PC-3 (cell line): Measurements from ENCODE around the gene ZBTB9. TPM values are rescaled to one million over a fixed set of nuclear protein-coding genes. Genes with fewer than 3 reads are reported as not detected.

Experiments
- ATAC-seq: fragments of 200-7000 bp; cut with Tn5 transposase; 2 replicates; pipeline ENCODE4 v1.9.1; 2020; ENCODE audit warnings: mild to moderate bottlenecking, moderate library complexity
- BruUV-seq: library from RNA; stranded (reverse); fragments of 400-500 nt; replicated peaks from 2 replicates; lab custom pipeline; 2021; lab: Mats Ljungman, UMichigan
- CTCF ChIA-PET: fragments of 300-600 bp; sonication (Branson Sonifier 250); formaldehyde crosslinking; loops from one replicate; lab custom pipeline; 2022; ENCODE audit warnings: antibody characterized with exemption; lab: Charles Lee
- POLR2A ChIA-PET: fragments of 300-600 bp; sonication (Branson Sonifier 250); formaldehyde crosslinking; loops from one replicate; lab custom pipeline; 2022; ENCODE audit warnings: antibody characterized with exemption; ENCODE audit not compliant: unreplicated experiment; lab: Charles Lee
- DNase-seq: peaks from one replicate; pipeline ENCODE4 v3.0.0-alpha.2; 2015
- H2AFZ ChIP-seq: fragments of 300-600 bp; sonication (generic); 2 replicates; pipeline ENCODE4 v1.6.0; 2016; ENCODE audit warnings: antibody characterized with exemption, low read length
- H3F3A ChIP-seq: fragments of 300-600 bp; sonication (generic); one replicate; pipeline ENCODE4 v1.6.0; 2017; ENCODE audit warnings: antibody characterized with exemption, low read length, control low read depth, mild to moderate bottlenecking; ENCODE audit not compliant: unreplicated experiment
- H3K27ac ChIP-seq: fragments of 300-600 bp; sonication (generic); 2 replicates; pipeline ENCODE4 v1.5.1; 2016; ENCODE audit warnings: mild to moderate bottlenecking, low read length
- H3K27me3 ChIP-seq: fragments of 300-600 bp; sonication (generic); 2 replicates; pipeline ENCODE4 v1.6.1; 2016; ENCODE audit warnings: low read length, mixed read lengths
- H3K36me3 ChIP-seq: fragments of 300-600 bp; sonication (generic); 2 replicates; pipeline ENCODE4 v1.6.1; 2016; ENCODE audit warnings: low read depth, mixed run types, low read length, mixed read lengths
- H3K4me1 ChIP-seq: fragments of 300-600 bp; sonication (generic); 2 replicates; pipeline ENCODE4 v1.5.1; 2016; ENCODE audit warnings: low read length; ENCODE audit not compliant: insufficient read depth
- H3K4me2 ChIP-seq: fragments of 300-600 bp; sonication (generic); 2 replicates; pipeline ENCODE4 v1.6.0; 2016; ENCODE audit warnings: low read length
- H3K4me3 ChIP-seq: fragments of 300-600 bp; sonication (generic); 2 replicates; pipeline ENCODE4 v1.5.1; 2016; ENCODE audit warnings: mild to moderate bottlenecking, low read length, mixed read lengths
- H3K79me2 ChIP-seq: fragments of 300-600 bp; sonication (generic); 2 replicates; pipeline ENCODE4 v1.6.1; 2017; ENCODE audit warnings: low read length, mixed read lengths
- H3K9ac ChIP-seq: fragments of 300-600 bp; sonication (generic); 2 replicates; pipeline ENCODE4 v1.6.0; 2016; ENCODE audit warnings: mild to moderate bottlenecking, low read length
- H3K9me2 ChIP-seq: fragments of 300-600 bp; sonication (generic); replicated peaks from 2 replicates; pipeline ENCODE4 v1.6.1; 2016; ENCODE audit warnings: mixed run types, low read length, mixed read lengths
- H3K9me3 ChIP-seq: fragments of 300-600 bp; sonication (generic); 2 replicates; pipeline ENCODE4 v1.6.1; 2016; ENCODE audit warnings: low read length, mixed read lengths
- H4K20me1 ChIP-seq: fragments of 300-600 bp; sonication (generic); 2 replicates; pipeline ENCODE4 v1.6.1; 2016; ENCODE audit warnings: low read length, mixed read lengths
- CTCF ChIP-seq: fragments of 300-600 bp; sonication (generic); conservative IDR thresholded peaks from 2 replicates; pipeline ENCODE4 v1.5.1; 2017; ENCODE audit warnings: antibody characterized with exemption, low read depth, mild to moderate bottlenecking, low read length
- EZH2 ChIP-seq: fragments of 300-600 bp; sonication (generic); IDR thresholded peaks from one replicate; pipeline ENCODE4 v1.6.1; 2017; ENCODE audit warnings: antibody characterized with exemption, mild to moderate bottlenecking, low read length; ENCODE audit not compliant: unreplicated experiment
- EZH2phosphoT487 ChIP-seq: fragments of 300-600 bp; sonication (generic); IDR thresholded peaks from 2 replicates; pipeline ENCODE4 v1.6.1; 2018; ENCODE audit warnings: mild to moderate bottlenecking, antibody characterized with exemption, low read length, borderline replicate concordance
- intact Hi-C: fragments of 100-400 bp; cut with micrococcal nuclease; formaldehyde crosslinking; loops from 2 replicates; pipeline ENCODE4 v1.9.0; 2023
- total RNA-seq: library from RNA; depleted of rRNA; stranded (reverse); fragments of >200 nt; gene quantifications from 2 replicates; pipeline ENCODE4 v1.2.3, GENCODE V29; 2014

The ZBTB9 gene
- total RNA-seq, 1 experiment from 2014 or later = 9.1 TPM

- ATAC-seq = peak; percentile 63
- no peaks in the 10 kb centered on the region for H4K20me1 ChIP-seq
- intact Hi-C loops = no loop called here
- H3K4me2 ChIP-seq = peak overlapping the region; percentile 89
- H3K9me3 ChIP-seq = no peaks in the 10 kb centered on the region
- peak overlapping the region; percentile 71 for H3K9ac ChIP-seq
- H3K4me1 ChIP-seq = peaks cover 23% of the 10 kb centered on the region
- TF ChIP-seq CTCF (peak; percentile 58), EZH2phosphoT487 (no peak), EZH2 (no peak)
- no peaks in the 10 kb centered on the region for H3F3A ChIP-seq
- ChIA-PET POLR2A (interaction anchor here (0.6 kb wide), 1 partner anchor 109 kb away, joined by 5 read pairs; no protein-coding TSS in a partner anchor), CTCF (interaction anchor here (0.6 to 1.3 kb wide), 4 partner anchors 19 to 163 kb away, joined by 3 to 8 read pairs (median 5); partner anchors contain the start of gene ZBTB22)
- peak; percentile 77 for DNase-seq
- H3K27ac ChIP-seq = peak overlapping the region; percentile 57
- no peaks in the 10 kb centered on the region for H3K79me2 ChIP-seq
- H3K27me3 ChIP-seq = no peaks in the 10 kb centered on the region
- H3K36me3 ChIP-seq = no peaks in the 10 kb centered on the region
- H3K4me3 ChIP-seq = peak overlapping the region; percentile 66
- peak overlapping the region; percentile 76 for H2AFZ ChIP-seq
- no peaks in the 10 kb centered on the region for H3K9me2 ChIP-seq
- BruUV-seq = no TSS peak
Observed at GRCh38 chr6:33425668-33426577, 28.5 kb upstream of the ZBTB9 start.

GRCh38 chr6:33426590-33427511 is 27.5 kb upstream of the ZBTB9 start:
- Histone ChIP-seq H3F3A (no peaks in the 10 kb centered on the region), H3K36me3 (no peaks in the 10 kb centered on the region), H2AFZ (peak overlapping the region; percentile 77), H3K27ac (no peak overlapping the region), H3K79me2 (no peaks in the 10 kb centered on the region), H4K20me1 (no peaks in the 10 kb centered on the region), H3K27me3 (no peaks in the 10 kb centered on the region), H3K4me3 (peak overlapping the region; percentile 75), H3K4me1 (peaks cover 23% of the 10 kb centered on the region), H3K4me2 (peak overlapping the region; percentile 94), H3K9me3 (no peaks in the 10 kb centered on the region), H3K9me2 (no peaks in the 10 kb centered on the region), H3K9ac (peak overlapping the region; percentile 71; the same call in 1 of the 2 replicates)
- ATAC-seq = no peak
- POLR2A ChIA-PET = interaction anchor here (0.6 kb wide), 2 partner anchors 51 to 110 kb away, joined by 5 to 17 read pairs; no protein-coding TSS in a partner anchor
- no peak for DNase-seq
- TF ChIP-seq EZH2 = no peak
- TF ChIP-seq CTCF = no peak
- TSS peak; percentile 59 for BruUV-seq
- intact Hi-C loops = no loop called here
- CTCF ChIA-PET = interaction anchor here (0.6 to 1.3 kb wide), 3 partner anchors 18 to 159 kb away, joined by 3 to 6 read pairs (median 4); partner anchors contain the start of gene ZBTB22
